CD4-positive, alpha-beta T cell treated with Interleukin-12 subunit alpha and Interleukin-12 subunit beta, for 1 hour (primary cell): ENCODE measurements around the gene PDCD2L.

Experiments
- DNase-seq: peaks from one replicate; pipeline ENCODE4 v3.0.0-alpha.2; 2020

PDCD2L gene

DNA sequence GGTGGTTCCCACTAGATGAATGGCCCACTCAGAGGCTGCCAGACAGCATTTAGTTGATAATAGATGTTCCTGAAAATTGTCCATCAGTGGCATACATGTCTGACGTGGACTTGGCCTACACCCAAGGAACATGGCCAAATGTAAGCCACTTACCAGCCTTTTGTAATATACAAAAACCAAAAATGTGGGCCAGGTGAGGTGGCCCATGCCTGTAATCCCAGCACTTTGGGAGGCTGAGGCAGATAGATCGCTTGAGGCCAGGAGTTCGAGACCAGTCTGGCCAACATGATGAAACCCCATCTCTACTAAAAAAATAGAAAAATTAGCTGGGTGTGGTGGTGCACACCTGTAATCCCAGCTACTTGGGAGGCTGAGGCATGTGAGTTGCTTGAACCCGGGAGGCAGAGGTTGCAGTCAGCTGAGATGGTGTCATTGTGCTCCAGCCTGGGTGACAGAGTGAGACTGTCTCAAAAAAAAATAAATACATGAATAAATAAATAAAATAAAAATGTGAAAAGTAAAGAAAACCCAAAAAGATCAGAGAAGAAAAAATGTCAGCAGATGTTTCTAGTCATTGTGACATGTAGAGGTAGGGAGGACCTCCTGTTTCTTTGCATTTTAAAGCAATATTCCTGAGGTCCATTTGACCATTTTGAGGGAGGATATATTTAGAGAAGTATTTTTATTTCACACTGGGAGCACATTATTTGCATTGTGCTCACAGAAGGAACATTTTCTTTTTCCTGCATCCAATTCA lies 70.2 kb downstream of the PDCD2L start:
- DNase-seq, result no peak

DNA sequence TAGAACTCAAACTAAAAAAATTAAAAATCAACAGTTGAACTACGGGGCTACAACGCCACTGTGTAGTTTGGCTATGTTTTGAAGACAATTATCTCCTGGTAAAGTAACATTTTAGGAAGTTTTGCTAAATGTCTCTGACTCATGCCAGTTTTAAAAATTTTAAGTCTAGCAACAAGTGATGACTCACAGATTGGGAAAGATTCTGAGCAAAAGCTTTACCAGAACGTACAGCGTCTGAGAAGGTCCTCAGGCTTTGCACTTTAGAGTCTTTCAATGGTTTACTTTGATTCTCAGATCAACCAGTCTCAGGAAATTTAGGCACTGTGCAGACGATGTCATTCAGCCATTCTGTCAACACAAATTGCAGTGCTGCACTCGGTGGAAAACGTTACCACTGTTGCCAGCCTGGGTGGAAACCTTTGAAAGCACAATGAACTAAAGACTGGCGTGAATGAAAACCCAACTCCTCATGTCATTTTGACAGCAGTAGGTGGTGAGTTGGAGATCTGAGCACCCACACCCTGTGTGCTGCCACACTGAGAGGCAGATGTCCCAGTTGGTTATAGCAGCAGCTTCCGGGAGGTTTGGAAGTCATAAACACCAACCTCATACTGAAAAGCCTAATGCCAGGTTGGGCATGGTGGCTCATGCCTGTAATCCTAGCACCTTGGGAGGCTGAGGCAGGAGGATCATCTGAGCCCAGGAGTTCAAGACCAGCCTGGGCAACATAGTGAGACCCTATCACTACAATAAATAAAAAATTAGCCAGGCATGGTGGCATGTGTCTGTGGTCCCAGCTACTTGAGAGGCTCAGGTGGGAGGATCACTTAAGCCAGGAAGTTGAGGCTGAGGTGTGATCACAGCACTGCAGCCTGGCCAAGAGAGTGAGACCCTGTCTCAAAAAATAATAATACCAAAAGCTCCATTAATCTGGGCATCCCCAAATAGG lies 71.1 kb downstream of the PDCD2L start:
- no peak for DNase-seq
